Skin epidermis (tissue), 12 donors: ENCODE results near the gene MAP2K6.
A peak's percentile ranks its signal among the peaks of the same experiment; 100 is the strongest.

Experiments used
- H3K27ac ChIP-seq, 21 experiments: fragments of 200-600 bp; sonication (generic) in 11 of 21; one replicate each; pipeline ENCODE4 v1.5.0; 2020; ENCODE audit warnings: mild to moderate bottlenecking in 3 of 21, inconsistent platforms in 2 of 21, moderate library complexity in 2 of 21
- H3K4me3 ChIP-seq, 7 experiments: fragments of 200-600 bp; sonication (generic) in 2 of 7; one replicate each; pipeline ENCODE4 v1.5.0; 2020; ENCODE audit warnings: inconsistent platforms in 2 of 7, mild to moderate bottlenecking in 2 of 7, moderate library complexity in 1 of 7

Gene MAP2K6

DNA sequence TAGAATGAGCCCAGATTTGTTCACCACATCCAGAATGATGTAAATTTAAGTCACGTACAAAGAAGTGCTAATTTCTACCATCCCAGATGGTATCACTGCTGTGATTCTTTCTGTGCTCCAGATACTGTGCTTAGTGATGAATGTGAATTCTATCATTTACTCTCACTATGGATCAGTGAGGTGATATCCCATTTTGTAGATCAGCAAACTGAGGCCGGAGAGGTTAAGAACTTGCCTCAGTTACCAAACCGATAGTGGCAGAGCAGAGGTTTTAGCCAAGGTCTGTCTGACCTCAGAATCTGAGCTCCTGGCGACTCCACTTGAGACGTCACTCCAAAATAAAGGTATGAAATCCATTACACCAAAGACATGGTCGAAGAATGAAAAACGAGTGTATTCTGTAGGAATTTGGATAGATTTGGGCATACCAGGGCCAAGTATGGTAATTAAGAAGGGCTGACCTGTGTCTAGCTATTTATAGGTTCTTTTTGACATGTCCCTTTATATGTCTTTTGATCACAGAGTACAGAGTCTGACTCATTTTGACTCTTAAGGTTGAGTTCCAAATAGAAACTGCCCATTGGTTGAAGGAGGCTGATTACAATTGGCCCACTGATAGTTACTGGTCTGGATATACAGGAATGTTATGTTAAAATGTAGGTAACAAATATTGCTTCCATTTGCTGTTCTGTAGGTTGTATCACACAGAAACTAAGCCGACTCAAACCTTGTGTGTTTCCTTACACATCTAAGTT is 10.0 kb downstream of the MAP2K6 start:
- Histone ChIP-seq H3K4me3 (no peak overlapping the region), H3K27ac (no peak overlapping the region)

- no peak overlapping the region for H3K4me3 ChIP-seq
Observed at GRCh38 chr17:69425978-69426377, 11.5 kb downstream of the MAP2K6 start.

DNA sequence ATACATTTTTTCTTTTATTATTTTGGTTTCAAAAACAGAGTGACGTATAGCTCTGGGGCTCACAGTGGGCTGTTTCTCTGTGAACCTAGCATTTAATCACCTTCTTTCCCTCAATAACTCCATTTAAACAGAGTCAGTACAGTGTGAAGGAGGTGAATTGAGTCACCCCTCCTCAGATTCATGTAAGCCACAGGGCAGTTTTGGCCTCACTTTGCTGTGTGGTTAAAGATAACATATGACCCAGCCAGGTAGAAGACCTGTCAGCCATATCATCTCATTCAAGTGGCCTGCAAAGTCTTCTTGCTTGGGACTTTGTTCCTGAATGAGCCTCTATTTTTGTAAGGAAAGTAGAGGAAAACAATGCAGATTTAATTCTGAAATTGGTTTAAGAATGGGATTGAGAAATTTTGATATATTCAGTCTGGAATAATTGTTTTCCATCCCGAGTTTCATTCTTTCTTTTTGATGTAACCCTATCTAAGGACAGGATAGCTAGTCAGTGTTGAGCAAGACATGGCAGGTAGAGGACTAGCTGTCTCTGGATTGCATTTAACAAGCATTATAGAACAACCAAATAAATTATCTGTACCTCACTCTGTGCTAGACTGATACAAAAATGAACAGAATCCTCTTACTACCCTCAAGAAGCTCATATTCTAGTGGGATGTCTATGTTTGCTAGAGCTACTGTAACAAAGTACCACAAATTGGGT is 13.1 kb downstream of the MAP2K6 start:
- peak overlapping the region in 2 of 21 experiments; percentile 16 to 17 for H3K27ac ChIP-seq
- no peak overlapping the region for H3K4me3 ChIP-seq

More at GRCh38 chr17:69425978-69426377, 11.5 kb downstream of the MAP2K6 start:
- no peak overlapping the region for H3K27ac ChIP-seq

DNA sequence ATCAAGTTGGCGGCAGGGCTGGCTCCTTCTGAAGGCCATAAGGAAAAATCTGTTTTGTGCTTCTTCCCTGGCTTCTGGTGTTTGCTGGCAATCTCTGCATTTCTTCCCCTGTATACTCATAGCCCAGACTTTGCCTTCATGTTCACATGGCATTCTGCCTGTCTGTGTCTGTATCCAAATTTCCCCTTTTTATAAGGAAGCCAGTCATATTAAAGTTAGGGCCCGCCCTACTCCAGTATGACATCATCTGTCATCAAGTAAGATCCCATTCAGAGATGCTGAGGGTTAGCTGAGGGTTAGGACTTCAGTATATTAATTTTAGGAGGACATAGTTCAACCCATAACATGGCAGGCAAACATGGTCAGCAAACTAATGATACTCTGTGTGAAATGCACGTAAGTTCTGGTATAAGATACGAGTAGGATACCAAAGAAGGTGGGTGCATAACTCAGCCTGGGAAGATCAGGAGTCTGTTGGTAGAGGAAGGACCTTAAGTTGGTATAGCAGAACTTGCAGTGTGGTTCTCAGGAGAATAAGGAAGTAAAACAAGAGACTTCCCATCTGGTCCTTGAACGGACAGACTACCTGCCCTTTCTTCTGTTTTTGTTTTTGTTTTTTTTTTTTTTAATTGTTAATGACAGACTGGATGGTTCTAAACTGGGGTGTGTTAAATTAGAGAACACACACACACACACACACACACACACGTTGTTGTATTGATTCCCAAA is 13.9 kb downstream of the MAP2K6 start:
- peak overlapping the region in 2 of 21 experiments; percentile 16 to 17 for H3K27ac ChIP-seq

DNA sequence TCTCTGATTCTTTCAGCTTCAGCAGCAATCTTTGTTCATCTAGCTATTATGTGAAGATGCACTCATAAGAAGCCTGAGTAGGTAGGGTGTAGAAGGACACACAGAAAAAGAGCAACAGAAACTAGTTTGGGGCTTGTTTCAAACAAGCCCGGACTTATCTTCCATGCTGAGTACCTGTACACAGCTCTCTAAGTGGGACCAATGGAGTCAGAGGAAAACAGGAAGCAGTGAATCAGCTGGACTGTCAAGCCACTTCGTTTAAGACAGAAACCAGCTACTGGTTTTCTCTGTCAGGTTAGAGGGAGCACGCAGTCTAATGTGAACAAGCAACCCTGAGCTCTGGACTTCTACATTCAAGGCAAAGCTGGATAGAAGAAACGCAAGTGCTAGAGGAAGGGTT is 16.0 kb downstream of the MAP2K6 start:
- Histone ChIP-seq H3K4me3 (no peak overlapping the region), H3K27ac (peak overlapping the region in 6 of 21 experiments; percentile 16 to 52 (median 30))

More for the DNA sequence above, 13.9 kb downstream of the MAP2K6 start:
- no peak overlapping the region for H3K4me3 ChIP-seq

DNA sequence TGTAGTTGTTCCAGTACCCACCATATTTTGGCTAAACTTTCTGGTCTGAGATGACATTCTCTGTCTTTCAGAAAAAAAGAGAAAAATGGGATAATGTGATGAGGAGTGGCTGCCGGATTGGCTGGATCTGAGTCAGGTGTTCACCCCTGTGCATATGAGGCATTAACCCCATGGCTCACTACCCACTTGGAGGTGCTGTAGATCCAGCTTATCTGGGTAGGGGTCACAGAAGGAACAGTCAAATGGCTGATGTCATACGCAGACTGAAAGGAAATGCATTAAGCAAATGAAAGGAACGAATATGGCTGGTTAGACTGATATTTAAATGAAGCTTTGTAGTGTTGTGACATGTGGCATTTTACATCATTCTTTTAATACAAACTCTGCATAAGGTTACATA is 17.3 kb downstream of the MAP2K6 start:
- H3K4me3 ChIP-seq = no peak overlapping the region
- H3K27ac ChIP-seq = no peak overlapping the region

DNA sequence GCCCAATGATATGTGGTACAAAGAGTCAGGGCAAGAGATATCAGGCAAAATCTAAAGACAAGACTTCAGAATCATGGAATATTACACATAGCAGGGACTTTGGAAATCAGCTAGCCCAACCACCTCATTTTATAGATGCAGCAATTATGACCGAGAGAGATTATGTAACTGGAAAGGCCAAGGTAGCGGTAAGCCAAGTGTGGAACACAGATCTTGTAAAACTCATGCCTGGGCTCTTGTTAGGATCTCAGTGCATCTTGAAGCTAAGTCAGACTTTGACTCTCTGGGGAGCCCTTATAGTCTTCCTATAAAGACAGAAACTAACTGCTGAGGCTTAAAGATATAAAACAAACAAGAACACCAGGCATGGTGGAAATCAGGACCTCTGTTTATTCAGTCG is 18.6 kb downstream of the MAP2K6 start:
- Histone ChIP-seq H3K4me3 (no peak overlapping the region), H3K27ac (no peak overlapping the region)

GRCh38 chr17:69434164-69434579 is 19.7 kb downstream of the MAP2K6 start:
- no peak overlapping the region for H3K4me3 ChIP-seq
- H3K27ac ChIP-seq = no peak overlapping the region

- H3K27ac ChIP-seq = no peak overlapping the region
- no peak overlapping the region for H3K4me3 ChIP-seq
Observed at GRCh38 chr17:69435971-69436696, 21.6 kb downstream of the MAP2K6 start.

DNA sequence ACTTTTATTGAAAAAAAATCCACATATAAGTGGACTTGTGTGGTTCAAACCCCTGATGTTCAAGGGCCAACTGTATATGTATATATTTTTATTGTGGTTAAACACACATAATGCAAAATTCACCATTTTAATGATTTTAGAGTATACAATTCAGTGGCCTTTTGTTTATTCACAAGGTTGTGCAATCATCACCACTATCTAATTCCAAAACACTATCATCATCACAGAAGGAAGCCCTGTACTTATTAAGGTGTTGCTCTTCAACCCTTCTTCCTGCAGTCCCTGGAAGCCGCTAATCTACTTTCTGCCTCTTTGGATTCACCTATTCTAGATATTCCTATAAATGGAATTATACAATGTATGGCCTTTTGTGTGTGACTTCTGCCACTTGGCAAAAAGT is 23.0 kb downstream of the MAP2K6 start:
- Histone ChIP-seq H3K4me3 (no peak overlapping the region), H3K27ac (no peak overlapping the region)

DNA sequence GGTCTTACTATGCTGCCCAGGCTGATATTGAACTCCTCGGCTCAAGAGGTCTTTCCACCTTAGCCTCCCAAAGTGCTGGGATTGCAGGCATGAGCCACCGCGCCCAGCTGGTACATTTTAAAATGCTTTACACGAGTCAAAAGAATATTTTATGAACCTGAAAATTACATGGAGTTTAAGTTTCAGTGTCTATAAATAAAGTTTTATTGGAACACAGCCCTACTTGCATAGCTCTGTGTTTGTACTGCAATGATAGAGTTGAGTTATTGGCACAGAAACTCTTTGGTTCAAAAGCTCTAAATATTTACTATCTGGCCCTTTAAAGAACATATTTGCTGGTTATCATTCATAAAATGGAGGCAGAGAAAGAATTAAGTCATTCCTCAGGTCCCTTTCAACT is 24.3 kb downstream of the MAP2K6 start:
- no peak overlapping the region for H3K27ac ChIP-seq
- no peak overlapping the region for H3K4me3 ChIP-seq

GRCh38 chr17:69441179-69441578 is 26.7 kb downstream of the MAP2K6 start:
- Histone ChIP-seq H3K27ac (no peak overlapping the region), H3K4me3 (no peak overlapping the region)

GRCh38 chr17:69443138-69443537 is 28.6 kb downstream of the MAP2K6 start:
- no peak overlapping the region for H3K27ac ChIP-seq
- H3K4me3 ChIP-seq = no peak overlapping the region

GRCh38 chr17:69444023-69444422 is 29.5 kb downstream of the MAP2K6 start:
- Histone ChIP-seq H3K27ac (no peak overlapping the region), H3K4me3 (no peak overlapping the region)

- Histone ChIP-seq H3K4me3 (no peak overlapping the region), H3K27ac (no peak overlapping the region)
Observed at GRCh38 chr17:69445132-69445531, 30.6 kb downstream of the MAP2K6 start.

GRCh38 chr17:69447726-69448125 is 33.2 kb downstream of the MAP2K6 start:
- H3K4me3 ChIP-seq = no peak overlapping the region

GRCh38 chr17:69448431-69449102 is 34.1 kb downstream of the MAP2K6 start:
- H3K27ac ChIP-seq = no peak overlapping the region
- no peak overlapping the region for H3K4me3 ChIP-seq

More at GRCh38 chr17:69447726-69448125, 33.2 kb downstream of the MAP2K6 start:
- H3K27ac ChIP-seq = no peak overlapping the region

DNA sequence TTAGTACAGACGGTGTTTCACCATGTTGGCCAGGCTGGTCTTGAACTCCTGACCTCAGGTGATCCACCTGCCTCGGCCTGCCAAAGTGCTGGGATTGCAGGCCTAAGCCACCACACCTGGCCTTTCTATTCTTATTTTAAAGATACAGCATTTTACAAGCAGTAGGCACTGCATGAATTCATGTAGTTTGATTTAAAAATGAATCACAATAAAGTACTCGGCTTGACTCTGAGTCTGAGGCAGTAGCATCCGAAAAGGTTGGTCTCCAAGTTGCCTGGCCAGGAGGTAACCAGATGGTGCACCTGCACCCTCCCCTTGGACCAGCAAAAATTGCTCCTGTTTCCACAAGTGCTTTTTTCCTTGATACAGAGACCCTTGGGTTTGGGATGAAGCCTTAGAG is 35.6 kb downstream of the MAP2K6 start:
- no peak overlapping the region for H3K27ac ChIP-seq
- H3K4me3 ChIP-seq = no peak overlapping the region

DNA sequence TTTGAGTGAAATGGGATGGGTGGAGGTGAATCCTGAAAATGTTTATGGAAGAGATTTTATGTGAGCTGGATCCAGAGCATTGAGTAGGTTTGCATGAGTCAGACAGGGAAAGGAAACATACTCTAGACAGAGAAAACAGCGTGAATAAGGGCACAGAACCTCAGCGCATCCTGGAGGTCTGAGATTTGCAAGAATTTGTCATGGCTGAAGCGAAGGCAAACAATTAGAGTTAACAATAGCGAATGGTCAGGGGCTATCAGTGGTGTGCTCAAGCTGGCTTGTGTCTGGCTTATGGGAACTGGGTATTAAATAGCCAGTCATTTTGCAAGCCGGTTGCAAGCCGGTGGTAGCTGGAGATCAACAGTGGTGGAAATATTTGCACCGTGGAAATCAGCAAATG is 36.4 kb downstream of the MAP2K6 start:
- no peak overlapping the region for H3K27ac ChIP-seq
- H3K4me3 ChIP-seq = no peak overlapping the region
